CD4-positive, alpha-beta T cell treated with Interleukin-21 for 1 hour (primary cell): ENCODE results near the gene PRR5L.

Experiments used
- DNase-seq: peaks from one replicate; pipeline ENCODE4 v3.0.0-alpha.2; 2020

Gene PRR5L

GRCh38 chr11:36295926-36296325 lies at the start of gene PRR5L:
TSS of gene PRR5L (plus strand) at chr11:36296288. CDS start at chr11:36401122, 104,834 bp downstream.
- no peak for DNase-seq

GRCh38 chr11:36247493-36247892 lies 48.6 kb upstream of the PRR5L start:
- DNase-seq, result no peak

- DNase-seq, result no peak
Observed at GRCh38 chr11:36248436-36248835, 47.7 kb upstream of the PRR5L start.

GRCh38 chr11:36249246-36249645 lies 46.8 kb upstream of the PRR5L start:
- no peak for DNase-seq

GRCh38 chr11:36251823-36252222 lies 44.3 kb upstream of the PRR5L start:
- DNase-seq, result no peak

- no peak for DNase-seq
Observed at GRCh38 chr11:36253238-36253637, 42.9 kb upstream of the PRR5L start.

GRCh38 chr11:36254713-36255112 lies 41.4 kb upstream of the PRR5L start:
- no peak for DNase-seq

GRCh38 chr11:36257351-36257750 lies 38.7 kb upstream of the PRR5L start:
- DNase-seq, result no peak

GRCh38 chr11:36258730-36259360 lies 37.2 kb upstream of the PRR5L start:
- no peak for DNase-seq

GRCh38 chr11:36261094-36261493 lies 35.0 kb upstream of the PRR5L start:
- no peak for DNase-seq

- DNase-seq, result no peak
Observed at GRCh38 chr11:36264011-36264972, 31.8 kb upstream of the PRR5L start.

GRCh38 chr11:36264973-36265344 lies 31.1 kb upstream of the PRR5L start:
- DNase-seq, result no peak

GRCh38 chr11:36265793-36266628 lies 30.1 kb upstream of the PRR5L start:
- peak; percentile 36 for DNase-seq

- DNase-seq, result no peak
Observed at GRCh38 chr11:36266767-36267166, 29.3 kb upstream of the PRR5L start.

- no peak for DNase-seq
Observed at GRCh38 chr11:36268337-36268985, 27.6 kb upstream of the PRR5L start.

GRCh38 chr11:36270701-36271100 lies 25.4 kb upstream of the PRR5L start:
- no peak for DNase-seq

GRCh38 chr11:36271794-36272407 lies 24.2 kb upstream of the PRR5L start:
- DNase-seq, result no peak

GRCh38 chr11:36273110-36273509 lies 23.0 kb upstream of the PRR5L start:
- DNase-seq, result no peak

- no peak for DNase-seq
Observed at GRCh38 chr11:36274414-36274813, 21.7 kb upstream of the PRR5L start.

GRCh38 chr11:36278531-36279282 lies 17.4 kb upstream of the PRR5L start:
- no peak for DNase-seq

- DNase-seq, result no peak
Observed at GRCh38 chr11:36280531-36280930, 15.6 kb upstream of the PRR5L start.

GRCh38 chr11:36281850-36282249 lies 14.2 kb upstream of the PRR5L start:
- no peak for DNase-seq
